Skeletal muscle cell (primary cell): ENCODE results near the gene HNRNPA1.
"Not testable (repeated sequence)": the region's sequence is repeated elsewhere in the genome, so short reads cannot be mapped to it uniquely, and the experiment has no call there.

Source experiments
- DNase-seq: peaks from one replicate; pipeline ENCODE4 v3.0.0-alpha.2; 2010; ENCODE audit warnings: low read depth
- H3K4me3 ChIP-seq: 2 replicates; pipeline ENCODE4 v1.5.1; 2011; ENCODE audit warnings: low read depth, mild to moderate bottlenecking, control low read depth, low read length, moderate library complexity

Gene HNRNPA1

GRCh38 chr12:54294152-54294952 is 13.8 kb downstream of the HNRNPA1 start:
- H3K4me3 ChIP-seq = no peak overlapping the region
- no peak for DNase-seq

GRCh38 chr12:54294953-54295566 is 14.5 kb downstream of the HNRNPA1 start:
- H3K4me3 ChIP-seq = no peak overlapping the region
- no peak for DNase-seq

- no peak for DNase-seq
- no peak overlapping the region for H3K4me3 ChIP-seq
Measured at GRCh38 chr12:54296393-54297099, 16.0 kb downstream of the HNRNPA1 start.

GRCh38 chr12:54298904-54299303 is 18.4 kb downstream of the HNRNPA1 start:
- no peak overlapping the region for H3K4me3 ChIP-seq
- no peak for DNase-seq

GRCh38 chr12:54299515-54300224 is 19.1 kb downstream of the HNRNPA1 start:
- DNase-seq = no peak
- no peak overlapping the region for H3K4me3 ChIP-seq

GRCh38 chr12:54300225-54300731 is 19.8 kb downstream of the HNRNPA1 start:
- H3K4me3 ChIP-seq = peak overlapping the region; percentile 34
- DNase-seq = no peak

- H3K4me3 ChIP-seq = peak within 1 kb of the TSS; percentile 34
- peak; percentile 42 for DNase-seq
Measured at GRCh38 chr12:54300732-54301427, 20.4 kb downstream of the HNRNPA1 start, which contains the start of gene NFE2. NFE2 (minus strand) TSS chr12:54301015; CDS start chr12:54295248, 5,767 bp downstream.

GRCh38 chr12:54301428-54302048 is 21.0 kb downstream of the HNRNPA1 start:
- H3K4me3 ChIP-seq = no peak overlapping the region

GRCh38 chr12:54303640-54304039 is 23.1 kb downstream of the HNRNPA1 start:
- no peak overlapping the region for H3K4me3 ChIP-seq
- no peak for DNase-seq

More at GRCh38 chr12:54301428-54302048, 21.0 kb downstream of the HNRNPA1 start:
- DNase-seq = no peak

- DNase-seq = no peak
- H3K4me3 ChIP-seq = no peak overlapping the region
Measured at GRCh38 chr12:54304187-54304810, 23.8 kb downstream of the HNRNPA1 start.

GRCh38 chr12:54306925-54307741 is 26.6 kb downstream of the HNRNPA1 start:
- H3K4me3 ChIP-seq = no peak overlapping the region
- DNase-seq = peak; percentile 51

- no peak overlapping the region for H3K4me3 ChIP-seq
- DNase-seq = no peak
Measured at GRCh38 chr12:54311051-54311450, 30.5 kb downstream of the HNRNPA1 start.

- not testable (repeated sequence) for DNase-seq, H3K4me3 ChIP-seq
Measured at GRCh38 chr12:54312309-54312708, 31.8 kb downstream of the HNRNPA1 start.

- no peak for DNase-seq
- H3K4me3 ChIP-seq = no peak overlapping the region
Measured at GRCh38 chr12:54321363-54321762, 40.8 kb downstream of the HNRNPA1 start.

- H3K4me3 ChIP-seq = peak within 1 kb of the TSS; percentile 83
- DNase-seq = peak; percentile 99
Measured at GRCh38 chr12:54324617-54325441, 44.3 kb downstream of the HNRNPA1 start, which contains the start of gene COPZ1. COPZ1 (plus strand) TSS chr12:54325131; CDS start chr12:54325164, 33 bp downstream.

- DNase-seq = not testable (repeated sequence)
- H3K4me3 ChIP-seq = peak overlapping the region; percentile 83
Measured at GRCh38 chr12:54325442-54326109, 45.0 kb downstream of the HNRNPA1 start.
